Activated CD8-positive, alpha-beta memory T cell treated with anti-CD3 and anti-CD28 coated beads, Interleukin-2, amount 50 U/mL, for 24 hours (primary cell): Measurements from ENCODE around the gene DPPA4.
"Not testable (repeated sequence)": the region's sequence is repeated elsewhere in the genome, so short reads cannot be mapped to it uniquely, and the experiment has no call there.

ENCODE experiments used
- DNase-seq: peaks from one replicate; pipeline ENCODE4 v3.0.0-alpha.2; 2020; ENCODE audit errors: extremely low read depth

The DPPA4 gene, protein sequence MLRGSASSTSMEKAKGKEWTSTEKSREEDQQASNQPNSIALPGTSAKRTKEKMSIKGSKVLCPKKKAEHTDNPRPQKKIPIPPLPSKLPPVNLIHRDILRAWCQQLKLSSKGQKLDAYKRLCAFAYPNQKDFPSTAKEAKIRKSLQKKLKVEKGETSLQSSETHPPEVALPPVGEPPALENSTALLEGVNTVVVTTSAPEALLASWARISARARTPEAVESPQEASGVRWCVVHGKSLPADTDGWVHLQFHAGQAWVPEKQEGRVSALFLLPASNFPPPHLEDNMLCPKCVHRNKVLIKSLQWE

GRCh38 chr3:109337393-109337792, at the start of gene DPPA4:
Gene DPPA4 (minus strand): TSS chr3:109337546. CDS start chr3:109337517, 29 bp downstream.
- no peak for DNase-seq

- DNase-seq: no peak
Observed at GRCh38 chr3:109385442-109386318, 48.3 kb upstream of the DPPA4 start.

- DNase-seq: no peak
Observed at GRCh38 chr3:109384164-109384563, 46.8 kb upstream of the DPPA4 start.

DNA sequence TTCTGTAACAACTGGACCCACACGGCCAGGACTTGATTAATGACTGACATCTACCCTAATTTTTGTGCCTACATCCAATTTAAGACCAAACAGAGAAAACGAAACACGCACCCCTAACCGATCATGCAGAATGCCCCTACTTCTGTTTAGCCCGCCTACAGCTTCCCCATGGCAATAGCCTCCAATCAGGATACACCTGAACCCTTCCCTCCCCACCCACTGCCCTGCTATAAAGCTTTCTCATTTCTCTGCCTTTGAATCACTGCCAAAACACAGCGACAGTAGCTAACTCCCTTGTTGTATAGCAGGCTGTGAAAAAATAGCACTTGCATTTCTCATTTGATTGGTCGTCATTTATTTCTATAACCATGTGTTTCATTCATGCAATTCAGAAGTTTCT, 45.2 kb upstream of the DPPA4 start:
- DNase-seq: no peak

GRCh38 chr3:109375975-109376374, 38.6 kb upstream of the DPPA4 start:
- no peak for DNase-seq

DNA sequence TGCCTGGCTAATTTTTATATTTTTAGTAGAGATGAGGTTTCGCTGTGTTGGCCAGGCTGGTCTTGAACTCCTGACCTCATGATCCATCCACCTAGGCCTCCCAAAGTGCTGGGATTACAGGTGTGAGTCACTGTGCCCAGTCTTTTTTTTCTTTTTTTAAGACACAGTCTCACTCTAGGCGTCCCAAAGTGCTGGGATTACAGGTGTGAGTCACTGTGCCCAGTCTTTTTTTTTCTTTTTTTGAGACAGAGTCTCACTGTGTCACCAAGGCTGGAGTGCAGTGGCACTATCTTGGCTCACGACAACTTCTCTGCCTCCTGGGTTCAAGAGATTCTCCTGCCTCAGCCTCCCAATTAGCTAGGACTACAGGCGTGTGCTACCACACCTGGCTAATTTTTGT, 37.1 kb upstream of the DPPA4 start:
- DNase-seq: not testable (repeated sequence)

DNA sequence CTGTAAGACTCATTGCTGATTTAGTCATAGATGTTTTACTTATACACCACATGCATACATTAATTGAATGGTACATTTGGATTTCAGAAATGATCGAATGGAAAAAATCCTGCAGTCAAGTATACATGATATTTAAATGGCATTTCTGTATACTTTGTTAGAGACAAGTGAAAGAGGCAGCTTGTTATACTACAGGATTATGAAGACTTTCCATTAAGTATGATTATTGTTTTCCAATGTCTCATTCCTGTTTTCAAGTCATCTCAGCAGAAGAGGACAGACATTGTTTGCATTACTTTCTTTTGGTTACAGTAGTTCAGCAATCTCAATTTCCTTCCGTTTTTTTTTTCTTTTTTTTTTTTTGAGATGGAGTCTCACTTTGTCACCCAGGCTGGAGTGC, 36.6 kb upstream of the DPPA4 start:
- DNase-seq: no peak

- no peak for DNase-seq
Observed at GRCh38 chr3:109372639-109373038, 35.3 kb upstream of the DPPA4 start.

- no peak for DNase-seq
Observed at GRCh38 chr3:109369510-109369909, 32.2 kb upstream of the DPPA4 start.

GRCh38 chr3:109364088-109364487, 26.7 kb upstream of the DPPA4 start:
- DNase-seq: no peak

GRCh38 chr3:109363634-109364033, 26.3 kb upstream of the DPPA4 start:
- DNase-seq: no peak

GRCh38 chr3:109362823-109363222, 25.5 kb upstream of the DPPA4 start:
- no peak for DNase-seq

DNA sequence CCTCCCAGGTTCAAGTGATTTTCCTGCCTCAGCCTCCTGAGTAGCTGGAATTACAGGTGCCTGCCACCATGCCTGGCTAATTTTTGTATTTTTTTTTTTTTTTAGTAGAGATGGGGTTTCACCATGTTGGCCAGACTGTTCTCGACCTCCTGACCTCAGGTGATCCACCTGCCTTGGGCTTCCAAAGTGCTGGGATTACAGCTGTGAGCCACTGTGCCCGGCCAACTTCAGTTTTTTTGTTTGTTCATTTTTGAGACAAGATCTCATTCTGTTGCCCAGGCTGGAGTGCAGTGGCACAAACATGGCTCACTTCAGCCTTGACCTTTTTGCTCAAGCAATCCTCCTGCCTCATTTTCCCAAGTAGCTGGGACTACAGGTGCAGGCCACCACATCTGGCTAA, 21.5 kb upstream of the DPPA4 start:
- not testable (repeated sequence) for DNase-seq

- no peak for DNase-seq
Observed at GRCh38 chr3:109356442-109357155, 19.3 kb upstream of the DPPA4 start.

GRCh38 chr3:109355625-109356441, 18.5 kb upstream of the DPPA4 start:
- no peak for DNase-seq

DNA sequence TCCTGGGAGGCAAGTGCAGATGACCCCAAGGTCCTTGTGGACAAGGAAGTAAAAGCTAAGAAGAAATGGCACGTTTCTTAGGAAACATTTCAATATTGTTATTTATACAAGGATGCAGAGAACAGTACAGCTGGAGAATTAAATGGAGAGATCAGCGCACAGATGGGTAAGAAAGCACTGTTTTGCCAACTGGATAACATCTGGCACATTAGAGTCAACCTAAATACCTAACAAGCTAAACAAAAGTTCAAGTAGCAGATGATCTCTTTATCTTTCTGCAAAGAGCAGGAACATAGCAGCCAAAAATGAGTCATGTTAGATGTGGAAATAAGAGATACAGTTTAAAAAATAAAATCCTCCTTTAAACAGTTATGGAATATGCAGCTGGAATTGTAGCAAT, 15.7 kb upstream of the DPPA4 start:
- DNase-seq: no peak

DNA sequence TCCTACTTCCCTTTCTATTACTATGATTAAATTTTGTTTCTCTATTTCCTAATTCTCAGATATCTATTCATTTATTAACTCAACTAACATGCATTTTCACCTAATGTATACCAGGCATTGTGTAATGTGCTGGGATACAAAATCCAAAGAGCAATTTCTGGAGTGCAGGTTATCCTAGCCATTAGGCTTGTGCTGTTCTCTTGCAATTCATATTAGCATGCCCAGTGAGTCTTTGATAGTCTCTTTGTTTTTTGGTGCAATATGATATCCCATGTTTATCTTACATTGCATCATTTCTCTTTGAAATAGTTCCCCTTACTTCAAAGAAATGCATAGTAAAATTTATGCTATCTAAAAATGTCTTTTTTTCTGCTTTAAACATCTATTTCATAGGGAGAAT, 13.9 kb upstream of the DPPA4 start:
- DNase-seq: no peak

- no peak for DNase-seq
Observed at GRCh38 chr3:109346770-109347295, 9.5 kb upstream of the DPPA4 start.

GRCh38 chr3:109346099-109346498, 8.8 kb upstream of the DPPA4 start:
- DNase-seq: no peak

GRCh38 chr3:109339714-109340648, 2.6 kb upstream of the DPPA4 start:
- no peak for DNase-seq
